Measurements from ENCODE around the gene PTGDS. TPM values are rescaled to one million over a fixed set of nuclear protein-coding genes. Genes with fewer than 3 reads are reported as not detected.

The PTGDS gene
- polyA plus RNA-seq, 1 donor from 2014 or later, result 2.0 TPM

GRCh38 chr9:136968333-136969127, 8.8 kb upstream of the PTGDS start:
- no peak overlapping the region for H3K9ac ChIP-seq (ENCODE audit: low read length)
- no peak overlapping the region for H3K27ac ChIP-seq (ENCODE audit: low read length)

GRCh38 chr9:136969150-136969549, 8.2 kb upstream of the PTGDS start:
- H4K20me1 ChIP-seq (ENCODE audit: insufficient read depth), result no peaks in the 10 kb centered on the region
- no peaks in the 10 kb centered on the region for H3K79me2 ChIP-seq (replicated peaks; ENCODE audit: insufficient read depth, low read length)
- no peak overlapping the region for H3K4me3 ChIP-seq (ENCODE audit: low read length)
- H3K9ac ChIP-seq (ENCODE audit: low read length), result no peak overlapping the region
- no peaks in the 10 kb centered on the region for H3K9me2 ChIP-seq (ENCODE audit: insufficient read depth, low read length)
- no peak overlapping the region for H3K4me2 ChIP-seq (ENCODE audit: low read length)
- no peaks in the 10 kb centered on the region for H3K36me3 ChIP-seq (ENCODE audit: insufficient read depth, low read length)
- TF ChIP-seq RAD21 (conservative IDR thresholded peaks at IDR 0.05) (no peak), SMC3 (conservative IDR thresholded peaks at IDR 0.05; ENCODE audit: poor library complexity) (no peak), EZH2 (IDR thresholded peaks at IDR 0.05; ENCODE audit: borderline replicate concordance, insufficient read depth, low read length, poor library complexity, severe bottlenecking) (no peak), TAF1 (IDR thresholded peaks at IDR 0.05; ENCODE audit: low read depth) (no peak)
- TF ChIP-seq, protein P1, sequence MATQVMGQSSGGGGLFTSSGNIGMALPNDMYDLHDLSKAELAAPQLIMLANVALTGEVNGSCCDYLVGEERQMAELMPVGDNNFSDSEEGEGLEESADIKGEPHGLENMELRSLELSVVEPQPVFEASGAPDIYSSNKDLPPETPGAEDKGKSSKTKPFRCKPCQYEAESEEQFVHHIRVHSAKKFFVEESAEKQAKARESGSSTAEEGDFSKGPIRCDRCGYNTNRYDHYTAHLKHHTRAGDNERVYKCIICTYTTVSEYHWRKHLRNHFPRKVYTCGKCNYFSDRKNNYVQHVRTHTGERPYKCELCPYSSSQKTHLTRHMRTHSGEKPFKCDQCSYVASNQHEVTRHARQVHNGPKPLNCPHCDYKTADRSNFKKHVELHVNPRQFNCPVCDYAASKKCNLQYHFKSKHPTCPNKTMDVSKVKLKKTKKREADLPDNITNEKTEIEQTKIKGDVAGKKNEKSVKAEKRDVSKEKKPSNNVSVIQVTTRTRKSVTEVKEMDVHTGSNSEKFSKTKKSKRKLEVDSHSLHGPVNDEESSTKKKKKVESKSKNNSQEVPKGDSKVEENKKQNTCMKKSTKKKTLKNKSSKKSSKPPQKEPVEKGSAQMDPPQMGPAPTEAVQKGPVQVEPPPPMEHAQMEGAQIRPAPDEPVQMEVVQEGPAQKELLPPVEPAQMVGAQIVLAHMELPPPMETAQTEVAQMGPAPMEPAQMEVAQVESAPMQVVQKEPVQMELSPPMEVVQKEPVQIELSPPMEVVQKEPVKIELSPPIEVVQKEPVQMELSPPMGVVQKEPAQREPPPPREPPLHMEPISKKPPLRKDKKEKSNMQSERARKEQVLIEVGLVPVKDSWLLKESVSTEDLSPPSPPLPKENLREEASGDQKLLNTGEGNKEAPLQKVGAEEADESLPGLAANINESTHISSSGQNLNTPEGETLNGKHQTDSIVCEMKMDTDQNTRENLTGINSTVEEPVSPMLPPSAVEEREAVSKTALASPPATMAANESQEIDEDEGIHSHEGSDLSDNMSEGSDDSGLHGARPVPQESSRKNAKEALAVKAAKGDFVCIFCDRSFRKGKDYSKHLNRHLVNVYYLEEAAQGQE (IDR thresholded peaks at IDR 0.05; ENCODE audit: borderline replicate concordance), result no peak
- no peaks in the 10 kb centered on the region for H3F3A ChIP-seq (ENCODE audit: insufficient read depth, low read length, poor library complexity, severe bottlenecking)
- no peak overlapping the region for H3K27ac ChIP-seq (ENCODE audit: low read length)
- H3K9me3 ChIP-seq (ENCODE audit: low read length), result no peaks in the 10 kb centered on the region
- no peaks in the 10 kb centered on the region for H3K27me3 ChIP-seq (ENCODE audit: insufficient read depth, low read depth, low read length)
- no peak overlapping the region for H2AFZ ChIP-seq (ENCODE audit: low read depth, low read length)

More at GRCh38 chr9:136968333-136969127, 8.8 kb upstream of the PTGDS start:
- Histone ChIP-seq H3K27me3 (ENCODE audit: insufficient read depth, low read depth, low read length) (no peaks in the 10 kb centered on the region), H3K36me3 (ENCODE audit: insufficient read depth, low read length) (no peaks in the 10 kb centered on the region), H3K79me2 (replicated peaks; ENCODE audit: insufficient read depth, low read length) (no peaks in the 10 kb centered on the region), H3K9me3 (ENCODE audit: low read length) (no peaks in the 10 kb centered on the region), H3F3A (ENCODE audit: insufficient read depth, low read length, poor library complexity, severe bottlenecking) (no peaks in the 10 kb centered on the region), H2AFZ (ENCODE audit: low read depth, low read length) (no peak overlapping the region), H3K9me2 (ENCODE audit: insufficient read depth, low read length) (no peaks in the 10 kb centered on the region), H4K20me1 (ENCODE audit: insufficient read depth) (no peaks in the 10 kb centered on the region), H3K4me2 (ENCODE audit: low read length) (no peak overlapping the region), H3K4me3 (ENCODE audit: low read length) (no peak overlapping the region)
- TF ChIP-seq POLR2AphosphoS5 (IDR thresholded peaks at IDR 0.05) (no peak), EZH2 (IDR thresholded peaks at IDR 0.05; ENCODE audit: borderline replicate concordance, insufficient read depth, low read length, poor library complexity, severe bottlenecking) (no peak), RAD21 (conservative IDR thresholded peaks at IDR 0.05) (no peak), EP300 (conservative IDR thresholded peaks at IDR 0.05; ENCODE audit: poor library complexity, severe bottlenecking) (no peak), CTCF (IDR thresholded peaks at IDR 0.05; ENCODE audit: poor library complexity, severe bottlenecking) (no peak), SMC3 (conservative IDR thresholded peaks at IDR 0.05; ENCODE audit: poor library complexity) (no peak), TAF1 (IDR thresholded peaks at IDR 0.05; ENCODE audit: low read depth) (no peak), MXI1 (conservative IDR thresholded peaks at IDR 0.05; ENCODE audit: poor library complexity, severe bottlenecking) (no peak)
- TF ChIP-seq, protein P1 (IDR thresholded peaks at IDR 0.05; ENCODE audit: borderline replicate concordance), result no peak

Measured in neural cell (in vitro differentiated cells).